HepG2 (cell line): ENCODE measurements around the gene HYOU1. TPM values are rescaled to one million over a fixed set of nuclear protein-coding genes. Genes with fewer than 3 reads are reported as not detected.

Experiments used
- AHR ChIP-seq: IDR thresholded peaks from 2 replicates; pipeline ENCODE4 v1.6.1; 2018; ENCODE audit warnings: missing genetic modification reagents, missing compliant biosample characterization
- GABPB1 ChIP-seq: IDR thresholded peaks from 2 replicates; pipeline ENCODE4 v1.6.1; 2016; ENCODE audit warnings: mild to moderate bottlenecking, missing genetic modification reagents, moderate library complexity, missing compliant biosample characterization
- NFATC3 ChIP-seq: sonication (generic); formaldehyde crosslinking; IDR thresholded peaks from 2 replicates; pipeline ENCODE4 v1.5.1; 2020; ENCODE audit warnings: mild to moderate bottlenecking, missing genetic modification reagents
- POGZ ChIP-seq: sonication (generic); formaldehyde crosslinking; IDR thresholded peaks from 2 replicates; pipeline ENCODE4 v1.4.0; 2020; ENCODE audit warnings: mild to moderate bottlenecking, missing genetic modification reagents
- ZBTB40 ChIP-seq, 2 experiments: fragments of 450-650 bp in 1 of 2; sonication (generic) in 1 of 2; formaldehyde crosslinking in 1 of 2; IDR thresholded peaks; 2 replicates each; pipeline versions ENCODE4 v1.6.1 to v1.8.0; 2016 to 2022; ENCODE audit warnings: antibody characterized with exemption in 1 of 2, mild to moderate bottlenecking in 1 of 2, missing genetic modification reagents in 1 of 2
- ZEB1 ChIP-seq: IDR thresholded peaks from 2 replicates; pipeline ENCODE4 v1.6.1; 2012; ENCODE audit warnings: mild to moderate bottlenecking, low read depth, inconsistent platforms; ENCODE audit not compliant: insufficient replicate concordance
- ZNF3 ChIP-seq: IDR thresholded peaks from 2 replicates; pipeline ENCODE4 v1.7.0; 2017; ENCODE audit warnings: inconsistent platforms
- ZNF350 ChIP-seq: sonication (generic); formaldehyde crosslinking; IDR thresholded peaks from 2 replicates; pipeline ENCODE4 v1.4.0; 2020; ENCODE audit warnings: mild to moderate bottlenecking, low read depth, missing genetic modification reagents, borderline replicate concordance
- polyA plus RNA-seq, 8 experiments: library from polyadenylated mRNA; depleted of rRNA in 3 of 8; stranded (reverse) in 7 of 8; unstranded in 1 of 8; fragments of >200 nt; fragmentation: Illumina TruSeq in 4 of 8; extraction: Trizol in 4 of 8; gene quantifications; 2 replicates each; pipeline versions ENCODE4 v1.2.1 to v1.2.3, GENCODE V29; 2011 to 2016; ENCODE audit warnings: low read depth in 4 of 8, missing spikeins in 1 of 8, mixed read lengths in 1 of 8; ENCODE audit not compliant: insufficient read depth in 1 of 8
- total RNA-seq, 5 experiments: library from RNA; depleted of rRNA; stranded (reverse); fragments of >200 nt; fragmentation: Illumina TruSeq; extraction: Trizol; gene quantifications; 2 replicates each; pipeline ENCODE4 v1.2.3, GENCODE V29; 2016; ENCODE audit warnings: low read depth in 1 of 5
- TF ChIP-seq, protein P1 (sequence below): sonication (generic); formaldehyde crosslinking; IDR thresholded peaks from 2 replicates; pipeline ENCODE4 v1.4.0; 2020; ENCODE audit warnings: missing genetic modification reagents, borderline replicate concordance
- TF ChIP-seq, protein P2 (sequence below): sonication (generic); formaldehyde crosslinking; IDR thresholded peaks from 2 replicates; pipeline ENCODE4 v1.5.1; 2020; ENCODE audit warnings: missing genetic modification reagents, mild to moderate bottlenecking, borderline replicate concordance
- TF ChIP-seq, protein P3 (sequence below): sonication (generic); formaldehyde crosslinking; IDR thresholded peaks from 2 replicates; pipeline ENCODE4 v1.4.0; 2020; ENCODE audit warnings: missing genetic modification reagents

The HYOU1 gene
- total and polyA plus RNA-seq, 2 of the 13 experiments (the other 11 are each of a cell fraction or from before 2014, with no cell fraction given): 127 to 155 TPM

DNA sequence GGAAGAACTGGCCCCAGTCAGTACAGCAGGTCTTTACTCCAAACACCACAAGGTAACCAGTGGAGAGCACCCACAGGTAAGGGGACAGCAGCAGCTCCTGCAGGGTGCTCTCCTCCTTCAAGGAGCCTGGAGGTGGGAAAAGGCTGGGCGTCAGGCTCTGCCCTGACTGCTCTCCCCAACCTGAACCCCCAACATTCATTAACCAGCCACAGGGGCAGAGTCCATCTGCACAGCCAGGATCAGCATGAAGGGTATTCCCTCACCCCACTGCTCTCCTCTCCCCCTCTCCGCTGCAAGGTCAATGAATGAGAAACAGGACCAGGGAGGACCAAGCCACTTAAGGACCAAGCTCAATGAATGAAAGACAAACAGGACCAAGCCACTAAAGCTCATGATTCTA, 30.0 kb downstream of the HYOU1 start (continued):
- TF ChIP-seq, protein P1, sequence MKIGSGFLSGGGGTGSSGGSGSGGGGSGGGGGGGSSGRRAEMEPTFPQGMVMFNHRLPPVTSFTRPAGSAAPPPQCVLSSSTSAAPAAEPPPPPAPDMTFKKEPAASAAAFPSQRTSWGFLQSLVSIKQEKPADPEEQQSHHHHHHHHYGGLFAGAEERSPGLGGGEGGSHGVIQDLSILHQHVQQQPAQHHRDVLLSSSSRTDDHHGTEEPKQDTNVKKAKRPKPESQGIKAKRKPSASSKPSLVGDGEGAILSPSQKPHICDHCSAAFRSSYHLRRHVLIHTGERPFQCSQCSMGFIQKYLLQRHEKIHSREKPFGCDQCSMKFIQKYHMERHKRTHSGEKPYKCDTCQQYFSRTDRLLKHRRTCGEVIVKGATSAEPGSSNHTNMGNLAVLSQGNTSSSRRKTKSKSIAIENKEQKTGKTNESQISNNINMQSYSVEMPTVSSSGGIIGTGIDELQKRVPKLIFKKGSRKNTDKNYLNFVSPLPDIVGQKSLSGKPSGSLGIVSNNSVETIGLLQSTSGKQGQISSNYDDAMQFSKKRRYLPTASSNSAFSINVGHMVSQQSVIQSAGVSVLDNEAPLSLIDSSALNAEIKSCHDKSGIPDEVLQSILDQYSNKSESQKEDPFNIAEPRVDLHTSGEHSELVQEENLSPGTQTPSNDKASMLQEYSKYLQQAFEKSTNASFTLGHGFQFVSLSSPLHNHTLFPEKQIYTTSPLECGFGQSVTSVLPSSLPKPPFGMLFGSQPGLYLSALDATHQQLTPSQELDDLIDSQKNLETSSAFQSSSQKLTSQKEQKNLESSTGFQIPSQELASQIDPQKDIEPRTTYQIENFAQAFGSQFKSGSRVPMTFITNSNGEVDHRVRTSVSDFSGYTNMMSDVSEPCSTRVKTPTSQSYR (CRISPR knock-in tag): peak; percentile 67; the same call in 1 of the 2 replicates
- TF ChIP-seq, protein P2, sequence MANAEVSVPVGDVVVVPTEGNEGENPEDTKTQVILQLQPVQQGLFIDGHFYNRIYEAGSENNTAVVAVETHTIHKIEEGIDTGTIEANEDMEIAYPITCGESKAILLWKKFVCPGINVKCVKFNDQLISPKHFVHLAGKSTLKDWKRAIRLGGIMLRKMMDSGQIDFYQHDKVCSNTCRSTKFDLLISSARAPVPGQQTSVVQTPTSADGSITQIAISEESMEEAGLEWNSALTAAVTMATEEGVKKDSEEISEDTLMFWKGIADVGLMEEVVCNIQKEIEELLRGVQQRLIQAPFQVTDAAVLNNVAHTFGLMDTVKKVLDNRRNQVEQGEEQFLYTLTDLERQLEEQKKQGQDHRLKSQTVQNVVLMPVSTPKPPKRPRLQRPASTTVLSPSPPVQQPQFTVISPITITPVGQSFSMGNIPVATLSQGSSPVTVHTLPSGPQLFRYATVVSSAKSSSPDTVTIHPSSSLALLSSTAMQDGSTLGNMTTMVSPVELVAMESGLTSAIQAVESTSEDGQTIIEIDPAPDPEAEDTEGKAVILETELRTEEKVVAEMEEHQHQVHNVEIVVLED (CRISPR knock-in tag): no peak
- TF ChIP-seq AHR (CRISPR knock-in tag): no peak
- TF ChIP-seq GABPB1 (CRISPR knock-in tag): no peak
- TF ChIP-seq ZNF350 (CRISPR knock-in tag): no peak
- TF ChIP-seq POGZ (CRISPR knock-in tag): no peak
- no peak for TF ChIP-seq ZBTB40 (IDR thresholded peaks at IDR 0.05)
- TF ChIP-seq ZBTB40 (CRISPR knock-in tag; IDR thresholded peaks at IDR 0.05): no peak
- TF ChIP-seq, protein P3, sequence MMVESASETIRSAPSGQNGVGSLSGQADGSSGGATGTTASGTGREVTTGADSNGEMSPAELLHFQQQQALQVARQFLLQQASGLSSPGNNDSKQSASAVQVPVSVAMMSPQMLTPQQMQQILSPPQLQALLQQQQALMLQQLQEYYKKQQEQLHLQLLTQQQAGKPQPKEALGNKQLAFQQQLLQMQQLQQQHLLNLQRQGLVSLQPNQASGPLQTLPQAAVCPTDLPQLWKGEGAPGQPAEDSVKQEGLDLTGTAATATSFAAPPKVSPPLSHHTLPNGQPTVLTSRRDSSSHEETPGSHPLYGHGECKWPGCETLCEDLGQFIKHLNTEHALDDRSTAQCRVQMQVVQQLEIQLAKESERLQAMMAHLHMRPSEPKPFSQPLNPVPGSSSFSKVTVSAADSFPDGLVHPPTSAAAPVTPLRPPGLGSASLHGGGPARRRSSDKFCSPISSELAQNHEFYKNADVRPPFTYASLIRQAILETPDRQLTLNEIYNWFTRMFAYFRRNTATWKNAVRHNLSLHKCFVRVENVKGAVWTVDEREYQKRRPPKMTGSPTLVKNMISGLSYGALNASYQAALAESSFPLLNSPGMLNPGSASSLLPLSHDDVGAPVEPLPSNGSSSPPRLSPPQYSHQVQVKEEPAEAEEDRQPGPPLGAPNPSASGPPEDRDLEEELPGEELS (CRISPR knock-in tag): 0 out of 2 replicates have a peak, but pooled peaks have one; percentile 22
- no peak for TF ChIP-seq NFATC3 (CRISPR knock-in tag)
- TF ChIP-seq ZNF3: no peak
- TF ChIP-seq ZEB1: no peak
